Measurements from ENCODE around the gene YWHAG.
"Not testable (repeated sequence)": the region's sequence is repeated elsewhere in the genome, so short reads cannot be mapped to it uniquely, and the experiment has no call there.

Gene YWHAG

GRCh38 chr7:76377186-76377918, 18.6 kb upstream of the YWHAG start:
- no peak for DNase-seq

GRCh38 chr7:76375251-76375650, 16.5 kb upstream of the YWHAG start:
- DNase-seq: no peak

GRCh38 chr7:76372984-76373833, 14.4 kb upstream of the YWHAG start:
- DNase-seq: no peak

GRCh38 chr7:76371396-76371795, 12.6 kb upstream of the YWHAG start:
- no peak for DNase-seq

- DNase-seq: no peak
These were observed 10.2 kb upstream of the YWHAG start for GRCh38 chr7:76369018-76369417.

- no peak for DNase-seq
These were observed 9.4 kb upstream of the YWHAG start for GRCh38 chr7:76368190-76368589.

- DNase-seq: no peak
These were observed 5.4 kb upstream of the YWHAG start for GRCh38 chr7:76364198-76364584.

- not testable (repeated sequence) for DNase-seq
These were observed 5.0 kb upstream of the YWHAG start for GRCh38 chr7:76363754-76364153.

GRCh38 chr7:76359978-76360638, 1.3 kb upstream of the YWHAG start:
- no peak for DNase-seq

GRCh38 chr7:76359111-76359977, 553 bp upstream of the YWHAG start:
- DNase-seq: peak; percentile 96

GRCh38 chr7:76358011-76358480, 745 bp downstream of the YWHAG start:
- DNase-seq: peak; percentile 51 to 57

- no peak for DNase-seq
These were observed 1.2 kb downstream of the YWHAG start for GRCh38 chr7:76357475-76358010.

- DNase-seq: no peak
These were observed 2.0 kb downstream of the YWHAG start for GRCh38 chr7:76356823-76357222.

GRCh38 chr7:76356115-76356514, 2.7 kb downstream of the YWHAG start:
- no peak for DNase-seq

- DNase-seq: no peak
These were observed 3.6 kb downstream of the YWHAG start for GRCh38 chr7:76354981-76355730.

- no peak for DNase-seq
These were observed 4.3 kb downstream of the YWHAG start for GRCh38 chr7:76354516-76354915.

GRCh38 chr7:76353744-76354143, 5.0 kb downstream of the YWHAG start:
- DNase-seq: no peak

GRCh38 chr7:76352193-76352592, 6.6 kb downstream of the YWHAG start:
- no peak for DNase-seq

- no peak for DNase-seq
These were observed 7.4 kb downstream of the YWHAG start for GRCh38 chr7:76351372-76351771.

GRCh38 chr7:76349313-76349885, 9.4 kb downstream of the YWHAG start:
- DNase-seq: no peak

- no peak for DNase-seq
These were observed 11.1 kb downstream of the YWHAG start for GRCh38 chr7:76347710-76348109.
